CD4-positive, alpha-beta T cell (primary cell): Measurements from ENCODE around the gene KNG1. TPM values are rescaled to one million over a fixed set of nuclear protein-coding genes. Genes with fewer than 3 reads are reported as not detected.

Experiments
- ATAC-seq: fragments of 200-7000 bp; cut with Tn5 transposase; one replicate; pipeline ENCODE4 v1.10.0; 2022; ENCODE audit warnings: mild to moderate bottlenecking; ENCODE audit not compliant: poor library complexity
- CTCF ChIA-PET: fragments of 350-600 bp; sonication (Branson Sonifier 250); formaldehyde crosslinking; loops from one replicate; lab custom pipeline; 2021; ENCODE audit warnings: antibody characterized with exemption, inconsistent platforms; lab: Charles Lee
- POLR2A ChIA-PET: fragments of 350-600 bp; sonication (Branson Sonifier 250); formaldehyde crosslinking; loops from one replicate; lab custom pipeline; 2021; ENCODE audit warnings: antibody characterized with exemption, inconsistent platforms; lab: Charles Lee
- DNase-seq, 14 experiments: peaks; one replicate each; pipeline ENCODE4 v3.0.0-alpha.2; 2013 to 2020; ENCODE audit warnings: mixed read lengths in 2 of 14
- H3K27ac ChIP-seq, 2 donors: one replicate each; pipeline versions ENCODE4 v1.5.1 to v1.7.0; 2013; ENCODE audit warnings: low read length in 2 of 2, low read depth in 1 of 2, mild to moderate bottlenecking in 1 of 2
- H3K27me3 ChIP-seq, 2 experiments: 1 replicate in 1 of 2; 2 replicates in 1 of 2; pipeline versions ENCODE4 v1.6.1 to v1.7.0; 2013; ENCODE audit warnings: low read length in 2 of 2, control low read depth in 1 of 2, mild to moderate bottlenecking in 1 of 2, moderate library complexity in 1 of 2; ENCODE audit not compliant: insufficient read depth in 2 of 2, control insufficient read depth in 1 of 2
- H3K36me3 ChIP-seq: one replicate; pipeline ENCODE4 v1.6.1; 2013; ENCODE audit warnings: low read length, control low read depth; ENCODE audit not compliant: insufficient read depth
- H3K4me1 ChIP-seq: one replicate; pipeline ENCODE4 v1.6.1; 2013; ENCODE audit warnings: low read length, control low read depth; ENCODE audit not compliant: insufficient read depth
- H3K4me3 ChIP-seq: one replicate; pipeline ENCODE4 v1.5.1; 2013; ENCODE audit warnings: mild to moderate bottlenecking, low read length, moderate library complexity
- H3K9me3 ChIP-seq, 2 experiments: 1 replicate in 1 of 2; 2 replicates in 1 of 2; pipeline versions ENCODE4 v1.6.1 to v1.7.0; 2013; ENCODE audit warnings: low read length in 2 of 2, mild to moderate bottlenecking in 2 of 2, control low read depth in 1 of 2, moderate library complexity in 1 of 2; ENCODE audit not compliant: control insufficient read depth in 1 of 2, insufficient read depth in 1 of 2
- H3K27ac Mint-ChIP-seq: one replicate; pipeline ENCODE4 v1.8.0; 2020; ENCODE audit warnings: mixed read lengths
- H3K27me3 Mint-ChIP-seq: one replicate; pipeline ENCODE4 v1.8.0; 2021; ENCODE audit warnings: mixed read lengths
- H3K36me3 Mint-ChIP-seq: one replicate; pipeline ENCODE4 v1.8.0; 2021; ENCODE audit warnings: low read depth, mixed read lengths
- H3K4me1 Mint-ChIP-seq: one replicate; pipeline ENCODE4 v1.8.0; 2021; ENCODE audit warnings: low read depth, mixed read lengths
- H3K4me3 Mint-ChIP-seq: one replicate; pipeline ENCODE4 v1.8.0; 2020; ENCODE audit warnings: mild to moderate bottlenecking, mixed read lengths
- H3K9me3 Mint-ChIP-seq: one replicate; pipeline ENCODE4 v1.8.0; 2020; ENCODE audit warnings: mixed read lengths
- CTCF ChIP-seq: fragments of 200-600 bp; IDR thresholded peaks from one replicate; pipeline ENCODE4 v1.8.0; 2022; ENCODE audit warnings: antibody characterized with exemption, mild to moderate bottlenecking
- intact Hi-C, 2 experiments: fragments of 100-400 bp; cut with DNase I in 1 of 2; cut with micrococcal nuclease in 1 of 2; formaldehyde crosslinking; loops; one replicate each; pipeline versions ENCODE4 v1.15.1 to v1.9.0; 2023 to 2025; cut with DNase I, micrococcal nuclease
- total RNA-seq, 174 experiments: library from RNA in 2 of 174; stranded (reverse) in 2 of 174; gene quantifications; one replicate each; pipeline ENCODE4 v1.2.3 and lab custom pipeline; 2021 to 2026

The KNG1 gene
- total RNA-seq, 2 experiments from 2014 or later: not detected

- H3K4me1 Mint-ChIP-seq: no peaks in the 10 kb centered on the region
Observed at GRCh38 chr3:186757214-186757613, 40.1 kb downstream of the KNG1 start.

GRCh38 chr3:186757686-186758220 lies 40.6 kb downstream of the KNG1 start:
- H3K4me1 ChIP-seq: no peaks in the 10 kb centered on the region
- H3K4me1 Mint-ChIP-seq: no peaks in the 10 kb centered on the region
- H3K27ac ChIP-seq: no peak overlapping the region
- no peaks in the 10 kb centered on the region for H3K9me3 Mint-ChIP-seq
- no peak for TF ChIP-seq CTCF
- no peaks in the 10 kb centered on the region for H3K36me3 ChIP-seq
- intact Hi-C loops: no loop called here
- no peaks in the 10 kb centered on the region for H3K36me3 Mint-ChIP-seq
- H3K4me3 Mint-ChIP-seq: no peak overlapping the region
- no peak overlapping the region for H3K4me3 ChIP-seq
- H3K9me3 ChIP-seq: no peaks in the 10 kb centered on the region
- no peak for DNase-seq
- no peaks in the 10 kb centered on the region for H3K27me3 Mint-ChIP-seq
- no peak overlapping the region for H3K27ac Mint-ChIP-seq
- ChIA-PET CTCF (interaction anchor here (0.7 kb wide), 1 partner anchor 7 kb away, joined by 3 read pairs; no protein-coding TSS in a partner anchor), POLR2A (no interaction called here)
- no peaks in the 10 kb centered on the region for H3K27me3 ChIP-seq
- ATAC-seq: no peak

More at GRCh38 chr3:186757214-186757613, 40.1 kb downstream of the KNG1 start:
- no peak overlapping the region for H3K27ac Mint-ChIP-seq
- POLR2A ChIA-PET: no interaction called here
- Histone ChIP-seq H3K9me3 (no peaks in the 10 kb centered on the region), H3K36me3 (no peaks in the 10 kb centered on the region), H3K4me1 (no peaks in the 10 kb centered on the region), H3K27me3 (no peaks in the 10 kb centered on the region), H3K4me3 (no peak overlapping the region), H3K27ac (no peak overlapping the region)
- H3K4me3 Mint-ChIP-seq: no peak overlapping the region
- no peaks in the 10 kb centered on the region for H3K36me3 Mint-ChIP-seq
- no peak for TF ChIP-seq CTCF
- DNase-seq (no peak), ATAC-seq (no peak)
- CTCF ChIA-PET: interaction anchor here (0.7 kb wide), 1 partner anchor 8 kb away, joined by 3 read pairs; no protein-coding TSS in a partner anchor
- no peaks in the 10 kb centered on the region for H3K27me3 Mint-ChIP-seq
- intact Hi-C loops: no loop called here
- no peaks in the 10 kb centered on the region for H3K9me3 Mint-ChIP-seq

GRCh38 chr3:186759231-186759930 lies 42.2 kb downstream of the KNG1 start:
- ATAC-seq: no peak
- intact Hi-C loops: no loop called here

More at GRCh38 chr3:186759231-186759930, 42.2 kb downstream of the KNG1 start:
- no peak for TF ChIP-seq CTCF
- no peak overlapping the region for H3K4me3 Mint-ChIP-seq
- no peaks in the 10 kb centered on the region for H3K4me1 ChIP-seq
- H3K36me3 ChIP-seq: no peaks in the 10 kb centered on the region
- H3K9me3 ChIP-seq: no peaks in the 10 kb centered on the region
- CTCF ChIA-PET: no interaction called here
- POLR2A ChIA-PET: no interaction called here
- H3K4me3 ChIP-seq: no peak overlapping the region
- H3K9me3 Mint-ChIP-seq: no peaks in the 10 kb centered on the region
- no peak for DNase-seq
- no peaks in the 10 kb centered on the region for H3K27me3 Mint-ChIP-seq
- H3K27ac Mint-ChIP-seq: no peak overlapping the region
- H3K27ac ChIP-seq: no peak overlapping the region
- H3K36me3 Mint-ChIP-seq: no peaks in the 10 kb centered on the region
- no peaks in the 10 kb centered on the region for H3K4me1 Mint-ChIP-seq
- H3K27me3 ChIP-seq: no peaks in the 10 kb centered on the region
